Bone marrow (tissue), 2 donors: ENCODE results near the gene CDK6.
"Not testable (repeated sequence)": the region's sequence is repeated elsewhere in the genome, so short reads cannot be mapped to it uniquely, and the experiment has no call there.

Experiments used
- DNase-seq, 2 donors: peaks; one replicate each; lab custom pipeline; 2025; lab: John Stamatoyannopoulos, UW

Gene CDK6

GRCh38 chr7:92623544-92623943 is 212.8 kb downstream of the CDK6 start:
- DNase-seq: no peak

- DNase-seq: no peak
These were observed 213.7 kb downstream of the CDK6 start for GRCh38 chr7:92622685-92623084.

DNA sequence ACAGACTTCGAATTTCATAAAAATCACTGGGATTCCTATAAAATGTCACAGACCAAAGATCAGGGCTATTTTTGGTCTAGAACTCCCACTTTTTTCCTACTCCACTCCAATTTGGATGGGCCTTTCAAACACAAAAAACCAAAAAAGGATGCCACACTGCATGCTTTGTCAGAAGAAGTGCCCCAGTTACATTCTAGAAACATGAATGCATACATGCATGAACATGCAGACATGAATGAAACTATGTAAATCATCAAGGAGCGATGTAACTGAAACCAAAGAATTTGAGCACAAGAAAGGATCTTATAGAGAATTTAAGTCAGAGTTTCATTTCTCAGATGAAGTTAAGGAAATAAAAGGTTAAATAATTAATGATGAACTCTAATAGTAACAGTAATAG is 214.3 kb downstream of the CDK6 start:
- no peak for DNase-seq

- no peak for DNase-seq
These were observed 214.8 kb downstream of the CDK6 start for GRCh38 chr7:92621561-92622023.

DNA sequence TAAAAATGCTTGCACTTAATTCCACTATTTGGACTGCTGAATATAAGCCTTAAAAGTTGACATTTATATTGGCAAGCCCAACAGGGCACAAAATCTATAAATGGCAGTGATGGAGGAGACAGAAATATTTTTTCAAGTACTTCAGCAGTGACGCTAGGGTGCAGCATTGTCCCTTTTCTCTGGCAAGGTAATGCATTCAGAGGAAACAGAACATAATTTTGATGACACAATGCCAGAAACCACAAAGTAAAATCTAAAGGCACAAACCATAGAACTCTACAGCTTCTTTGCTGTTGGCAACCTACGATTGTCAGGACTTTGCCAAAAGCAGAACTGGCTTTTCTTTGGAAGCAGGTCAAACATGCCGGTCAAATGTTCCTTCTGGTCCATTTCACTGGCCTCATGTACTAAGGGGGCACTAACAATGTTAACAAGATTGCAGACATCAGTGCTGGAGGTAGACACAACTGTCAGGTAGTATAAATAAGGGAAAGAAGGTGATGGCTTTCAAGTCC is 215.3 kb downstream of the CDK6 start:
- DNase-seq: peak in 1 of 2 donors; percentile 96

DNA sequence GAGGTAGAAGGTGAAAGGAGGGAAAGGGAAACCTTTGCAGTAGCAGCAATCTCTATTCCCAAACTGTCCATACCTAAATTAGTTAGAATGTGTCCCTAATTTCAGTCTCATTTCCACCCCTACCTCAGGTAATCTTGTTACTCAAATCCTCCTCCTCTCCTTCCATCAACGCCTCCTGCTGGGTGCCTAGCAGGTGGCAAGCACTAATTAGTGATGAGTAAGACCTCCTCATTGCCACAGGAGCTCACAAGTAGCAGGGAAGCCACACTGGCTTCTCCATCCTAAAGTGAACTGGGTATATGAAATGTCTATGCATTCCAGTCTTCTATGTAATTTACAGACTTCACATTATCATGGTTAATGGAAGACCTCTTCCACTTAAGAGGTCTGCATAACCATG is 220.5 kb downstream of the CDK6 start:
- DNase-seq: no peak

DNA sequence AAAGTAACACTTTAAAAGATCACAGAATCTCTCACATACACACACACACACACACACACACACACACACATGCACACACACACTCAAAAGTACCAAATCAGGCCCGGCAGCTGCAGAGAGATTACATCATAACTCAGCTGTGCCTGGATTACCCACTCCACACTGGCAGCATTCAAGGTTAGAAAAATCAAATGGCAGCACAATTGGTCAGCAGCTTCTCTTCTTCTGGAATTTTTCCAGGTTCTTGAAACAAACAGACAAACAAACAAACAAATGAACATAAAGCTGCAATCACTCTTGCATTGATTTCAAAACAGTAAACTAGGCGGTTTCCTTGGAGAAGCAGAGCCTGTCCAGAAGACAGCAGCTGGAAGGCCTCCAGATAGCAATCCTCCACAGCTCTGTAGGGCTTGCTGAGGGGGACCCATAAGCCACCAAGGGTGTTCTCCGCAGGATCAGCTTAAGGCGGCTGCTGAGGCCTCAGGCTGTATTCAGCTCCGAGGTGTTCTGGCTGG is 221.7 kb downstream of the CDK6 start:
- DNase-seq: no peak

DNA sequence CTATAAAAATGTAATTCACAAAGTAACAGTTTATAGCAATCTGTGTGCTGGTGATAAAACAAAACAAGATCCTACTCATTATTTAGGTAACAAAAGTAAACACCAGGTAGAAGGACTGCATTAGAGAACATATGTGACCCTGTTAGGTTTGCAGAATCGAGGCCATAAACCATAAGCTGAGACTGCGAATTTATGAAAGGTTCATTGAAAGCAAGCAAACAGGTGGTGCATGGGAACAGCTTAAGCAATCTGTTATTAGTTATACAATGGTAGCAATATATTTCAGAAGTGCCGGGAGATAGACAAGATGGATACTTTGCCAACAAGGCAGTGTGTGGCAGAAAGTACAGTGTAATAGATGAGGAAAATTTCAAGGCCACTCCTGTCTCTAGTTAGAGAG is 222.7 kb downstream of the CDK6 start:
- no peak for DNase-seq

DNA sequence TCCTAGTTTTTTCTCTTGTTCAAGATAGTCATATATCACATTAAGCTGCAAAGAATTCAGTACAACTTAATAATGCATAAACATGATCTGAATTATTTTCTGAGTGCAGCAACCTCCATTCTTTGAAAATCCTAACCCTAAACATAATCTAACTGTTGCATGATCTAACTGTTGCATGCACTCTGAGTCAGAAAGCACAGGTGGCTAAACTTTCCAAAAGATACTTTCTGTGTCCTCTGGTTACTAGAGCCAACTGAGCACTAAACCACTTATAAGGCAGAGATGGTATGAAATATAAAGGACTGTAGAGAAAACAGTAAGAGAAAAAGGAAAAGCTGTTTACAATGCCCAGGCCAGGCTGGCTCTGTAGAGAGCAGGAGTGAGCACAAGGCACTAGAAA is 223.2 kb downstream of the CDK6 start:
- DNase-seq: no peak

DNA sequence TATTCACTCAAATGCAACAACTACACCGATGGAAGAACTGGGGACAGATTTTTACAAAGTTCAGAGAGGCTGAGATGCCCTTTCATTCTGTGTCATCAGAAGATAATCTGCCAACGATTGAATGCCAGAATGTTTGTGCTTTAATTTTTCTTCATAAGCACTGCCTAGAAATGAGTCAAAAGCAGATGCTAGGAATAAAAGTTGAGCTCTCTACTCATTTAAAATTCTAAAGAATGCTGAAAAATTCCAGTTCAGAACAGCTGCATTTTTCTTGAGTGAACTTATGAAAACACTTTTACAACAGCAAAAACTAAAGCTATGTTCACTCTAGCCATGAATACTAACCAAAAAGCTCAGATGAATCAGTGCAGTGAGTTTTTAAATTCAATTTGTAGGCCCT is 223.9 kb downstream of the CDK6 start:
- DNase-seq: no peak

GRCh38 chr7:92611735-92612134 is 224.6 kb downstream of the CDK6 start:
- DNase-seq: no peak

DNA sequence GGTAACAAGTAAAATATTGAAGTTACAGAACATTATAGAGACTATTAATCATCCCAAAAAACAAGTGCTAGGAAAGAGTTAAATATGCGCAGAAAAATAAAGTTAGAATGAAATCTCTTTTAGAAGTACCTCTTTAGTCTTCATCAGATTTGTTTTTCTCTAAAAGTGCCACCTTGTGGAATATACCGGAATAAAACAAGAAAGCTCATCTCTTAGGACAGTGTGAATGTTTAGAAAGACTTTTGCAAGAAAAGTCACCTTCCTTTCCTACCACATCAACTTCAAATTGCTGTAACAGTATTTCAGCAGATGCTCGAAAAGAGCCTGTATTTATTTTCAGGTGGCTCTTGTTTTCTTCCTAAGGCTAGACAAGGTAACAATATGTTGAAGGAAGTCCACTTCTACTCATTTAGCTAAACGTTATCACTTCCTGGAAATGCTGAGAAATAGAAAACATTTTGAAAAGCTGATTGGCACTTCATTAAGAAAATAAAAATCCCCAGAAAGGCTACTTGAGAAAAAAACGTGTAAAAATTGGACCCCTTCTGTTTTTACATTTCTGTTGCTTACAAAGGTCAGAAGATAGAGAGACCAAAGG is 226.4 kb downstream of the CDK6 start:
- no peak for DNase-seq

DNA sequence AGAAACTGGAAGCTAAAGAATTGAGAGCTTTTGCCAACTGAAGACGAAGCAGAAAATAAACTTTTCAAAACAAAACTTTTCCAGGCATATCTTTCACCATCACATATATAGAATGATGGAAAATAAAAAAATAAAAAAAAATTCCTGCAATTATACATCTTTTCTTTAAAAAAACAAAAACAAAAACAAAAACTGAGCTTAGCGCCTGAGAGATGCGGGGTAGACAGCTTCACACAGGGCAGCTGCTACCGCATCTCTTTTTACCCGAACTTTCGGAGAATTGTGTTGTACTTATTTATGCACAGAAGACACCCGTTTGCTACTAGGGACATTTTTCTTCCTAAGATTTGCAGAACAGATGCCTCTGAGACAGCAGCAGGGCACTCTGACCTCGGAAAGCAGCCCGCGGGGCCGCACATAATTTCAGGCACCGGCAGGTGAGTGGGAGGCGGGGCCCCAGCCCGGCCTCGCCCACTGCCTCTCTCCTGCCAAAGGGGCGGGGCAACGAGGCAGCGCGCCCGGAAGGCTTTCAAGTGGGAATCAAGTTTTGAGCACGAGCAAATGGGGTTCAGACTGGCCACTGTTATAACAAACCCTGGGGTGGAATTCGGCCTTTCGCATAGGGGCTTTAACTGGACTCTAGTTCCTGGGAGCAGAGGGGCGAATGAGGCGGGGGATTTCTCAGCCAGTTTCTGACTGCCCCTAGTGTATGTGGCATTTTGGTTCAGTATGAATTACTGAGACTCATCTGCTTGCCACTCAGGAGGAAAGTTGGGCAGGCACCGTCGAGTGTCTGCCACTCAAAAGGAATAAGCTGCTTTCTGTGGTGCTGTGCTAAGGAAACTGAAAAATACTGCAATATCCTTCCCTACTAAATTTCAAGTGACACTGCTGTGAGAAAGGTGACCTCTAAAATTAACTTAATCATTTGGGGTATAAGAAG is 227.7 kb downstream of the CDK6 start:
- DNase-seq: no peak

DNA sequence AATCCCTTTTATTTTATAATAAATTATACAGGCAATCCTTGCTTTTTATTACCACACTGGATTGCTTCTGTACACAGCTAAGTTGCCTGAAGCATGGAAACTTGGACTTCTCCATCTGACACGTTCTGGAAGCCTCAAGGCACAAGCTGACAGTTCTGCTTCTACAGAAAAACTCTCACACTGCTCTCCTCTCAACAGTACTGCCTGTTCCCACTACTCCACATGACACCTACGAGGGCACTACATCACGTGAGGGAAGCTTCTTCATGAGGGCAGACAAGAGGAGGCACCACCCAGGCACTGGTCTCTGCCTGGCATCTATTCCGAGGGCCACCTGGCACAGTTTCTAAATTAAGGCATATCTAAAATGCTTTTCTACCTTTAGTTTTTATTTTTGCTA is 229.4 kb downstream of the CDK6 start:
- DNase-seq: no peak

- not testable (repeated sequence) for DNase-seq
These were observed 231.9 kb downstream of the CDK6 start for GRCh38 chr7:92604517-92604916.

GRCh38 chr7:92603089-92603445 is 233.3 kb downstream of the CDK6 start:
- no peak for DNase-seq

- no peak for DNase-seq
These were observed 233.9 kb downstream of the CDK6 start for GRCh38 chr7:92602352-92603088.

DNA sequence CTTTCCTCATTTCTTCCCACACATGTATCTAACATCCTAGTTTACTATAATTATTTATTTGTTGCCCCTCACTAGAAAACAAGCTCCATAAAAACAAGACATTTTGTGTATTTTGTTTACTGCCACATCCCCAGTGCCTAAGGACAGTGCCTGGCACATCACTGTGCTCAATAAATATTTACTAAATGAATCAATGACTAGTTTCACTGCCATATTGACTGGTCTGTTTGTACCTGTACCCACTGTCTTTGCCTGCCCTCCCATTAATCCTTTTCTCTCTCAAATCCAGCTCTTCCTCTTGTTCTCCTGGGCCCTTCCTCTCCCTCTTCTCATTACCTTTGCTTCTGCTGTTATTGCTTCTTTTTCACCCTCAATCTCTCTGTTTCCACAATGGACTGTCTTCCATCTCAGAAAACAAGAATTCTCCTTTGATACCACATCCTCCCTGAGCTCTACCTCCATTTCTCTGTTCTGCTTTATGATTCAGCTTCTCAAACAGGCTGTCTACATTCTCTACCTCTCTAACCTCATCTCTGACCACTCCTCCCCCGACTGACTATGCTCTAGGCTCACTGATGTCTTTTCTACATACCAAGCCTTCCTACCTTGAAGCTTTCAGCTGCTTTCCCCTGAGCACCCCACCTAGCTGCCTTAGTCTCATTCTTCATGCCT is 237.9 kb downstream of the CDK6 start:
- no peak for DNase-seq

- no peak for DNase-seq
These were observed 241.1 kb downstream of the CDK6 start for GRCh38 chr7:92595281-92595680.

GRCh38 chr7:92594746-92595145 is 241.6 kb downstream of the CDK6 start:
- DNase-seq: no peak

- DNase-seq: no peak
These were observed 245.6 kb downstream of the CDK6 start for GRCh38 chr7:92590711-92591310.
